ENCODE results near the gene C1QTNF4.

DNA sequence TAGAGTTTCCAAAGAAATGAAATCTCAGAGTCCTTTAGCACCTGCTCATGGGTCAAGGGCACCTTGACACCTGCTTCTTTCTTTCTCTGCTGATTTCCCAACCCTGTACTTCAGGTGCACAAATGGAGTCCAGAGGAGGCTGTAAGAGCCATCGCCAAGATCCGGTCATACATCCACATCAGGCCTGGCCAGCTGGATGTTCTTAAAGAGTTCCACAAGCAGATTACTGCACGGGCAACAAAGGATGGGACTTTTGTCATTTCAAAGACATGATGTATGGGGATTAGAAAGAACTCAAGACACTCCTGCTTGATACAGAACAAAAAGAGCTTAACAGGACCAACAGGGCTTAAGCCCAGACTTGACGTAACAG, 22.9 kb downstream of the C1QTNF4 start:
- TF ChIP-seq CTCF (IDR thresholded peaks at IDR 0.05), result no peak
- no peak for TF ChIP-seq POLR2AphosphoS5 (IDR thresholded peaks at IDR 0.05)
- TF ChIP-seq POLR2A (IDR thresholded peaks at IDR 0.05), result no peak

All from upper lobe of left lung (tissue), 4 donors.